ENCODE measurements around the gene SLC27A5. TPM values are rescaled to one million over a fixed set of nuclear protein-coding genes. Genes with fewer than 3 reads are reported as not detected.

The SLC27A5 gene
- total and polyA plus RNA-seq, 2 of the 13 experiments (the other 11 are each of a cell fraction or from before 2014, with no cell fraction given): 30.3 to 40.2 TPM

DNA sequence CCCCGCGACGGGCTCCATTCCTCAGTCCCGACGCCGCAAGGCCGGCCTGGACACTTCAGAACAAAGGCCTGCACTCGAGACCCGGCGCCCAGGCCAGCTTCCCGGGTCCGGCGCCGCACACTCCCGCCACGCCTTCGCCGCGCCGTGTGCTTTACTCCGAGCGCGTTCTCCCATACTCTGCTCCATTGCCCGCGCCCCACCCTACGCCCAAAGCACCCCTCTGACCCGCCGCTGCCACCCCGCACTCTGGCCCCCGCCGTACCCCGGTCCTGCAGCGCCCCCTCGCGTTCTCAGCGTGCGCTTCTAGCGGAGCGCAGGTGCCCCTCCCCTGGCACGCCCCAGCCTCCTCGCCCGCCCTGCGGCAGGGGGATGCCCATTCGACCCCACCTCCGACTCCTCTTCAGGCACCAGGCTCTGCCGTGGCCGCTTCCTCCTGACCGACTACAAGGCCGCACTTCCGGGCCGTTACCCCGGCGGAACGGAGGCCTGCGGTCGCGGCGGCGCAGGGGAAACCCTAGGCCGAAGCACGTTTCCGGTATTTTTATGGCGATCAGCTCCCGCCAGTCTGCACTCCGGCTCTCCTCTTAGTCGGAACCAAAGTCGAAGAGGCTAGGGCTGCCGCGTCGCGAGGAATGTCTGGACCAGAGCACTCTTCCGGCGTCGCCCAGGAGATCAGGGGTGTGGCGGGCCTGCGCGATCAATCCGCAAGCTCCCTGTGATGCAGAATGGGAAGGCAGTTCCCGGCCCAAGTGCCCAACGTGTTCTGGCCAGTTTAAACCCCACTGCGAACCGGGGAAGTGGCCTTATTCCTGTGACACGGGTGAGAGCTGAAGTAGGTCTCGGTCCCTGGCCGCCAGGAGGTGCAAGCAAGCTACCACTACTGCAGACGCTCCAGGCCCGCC is 7.8 kb upstream of the SLC27A5 start, which contains the start of gene ZBTB45 (continued):
- TF ChIP-seq ZNF660 (CRISPR knock-in tag; IDR thresholded peaks at IDR 0.05; ENCODE audit: borderline replicate concordance, low read depth): no peak; the same call in 1 of the 2 replicates
- TF ChIP-seq, protein P1, sequence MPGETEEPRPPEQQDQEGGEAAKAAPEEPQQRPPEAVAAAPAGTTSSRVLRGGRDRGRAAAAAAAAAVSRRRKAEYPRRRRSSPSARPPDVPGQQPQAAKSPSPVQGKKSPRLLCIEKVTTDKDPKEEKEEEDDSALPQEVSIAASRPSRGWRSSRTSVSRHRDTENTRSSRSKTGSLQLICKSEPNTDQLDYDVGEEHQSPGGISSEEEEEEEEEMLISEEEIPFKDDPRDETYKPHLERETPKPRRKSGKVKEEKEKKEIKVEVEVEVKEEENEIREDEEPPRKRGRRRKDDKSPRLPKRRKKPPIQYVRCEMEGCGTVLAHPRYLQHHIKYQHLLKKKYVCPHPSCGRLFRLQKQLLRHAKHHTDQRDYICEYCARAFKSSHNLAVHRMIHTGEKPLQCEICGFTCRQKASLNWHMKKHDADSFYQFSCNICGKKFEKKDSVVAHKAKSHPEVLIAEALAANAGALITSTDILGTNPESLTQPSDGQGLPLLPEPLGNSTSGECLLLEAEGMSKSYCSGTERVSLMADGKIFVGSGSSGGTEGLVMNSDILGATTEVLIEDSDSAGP (CRISPR knock-in tag; IDR thresholded peaks at IDR 0.05; ENCODE audit: borderline replicate concordance): peak; percentile 97
- 0 out of 2 replicates have a peak, but pooled peaks have one; percentile 26 for TF ChIP-seq PAWR (CRISPR knock-in tag; IDR thresholded peaks at IDR 0.05; ENCODE audit: borderline replicate concordance)
- peak; percentile 94; the same call in 1 of the 2 replicates for TF ChIP-seq ZNF569 (CRISPR knock-in tag; IDR thresholded peaks at IDR 0.05; ENCODE audit: borderline replicate concordance)
- TF ChIP-seq GATA4 (IDR thresholded peaks at IDR 0.05; ENCODE audit: borderline replicate concordance, low read depth): no peak
- 0 out of 4 replicates have a peak, but pooled peaks have one; percentile 3 to 52 for TF ChIP-seq NR2F1 (CRISPR knock-in tag; IDR thresholded peaks at IDR 0.05)
- TF ChIP-seq ZNF24 (IDR thresholded peaks at IDR 0.05): peak; percentile 58; the same call in 1 of the 2 replicates
- TF ChIP-seq NONO (IDR thresholded peaks at IDR 0.05): no peak
- peak; percentile 99 for TF ChIP-seq NONO (CRISPR knock-in tag; conservative IDR thresholded peaks at IDR 0.05)
- TF ChIP-seq GLI4 (CRISPR knock-in tag; IDR thresholded peaks at IDR 0.05; ENCODE audit: borderline replicate concordance): peak; percentile 87; the same call in 1 of the 2 replicates
- TF ChIP-seq, protein P2, sequence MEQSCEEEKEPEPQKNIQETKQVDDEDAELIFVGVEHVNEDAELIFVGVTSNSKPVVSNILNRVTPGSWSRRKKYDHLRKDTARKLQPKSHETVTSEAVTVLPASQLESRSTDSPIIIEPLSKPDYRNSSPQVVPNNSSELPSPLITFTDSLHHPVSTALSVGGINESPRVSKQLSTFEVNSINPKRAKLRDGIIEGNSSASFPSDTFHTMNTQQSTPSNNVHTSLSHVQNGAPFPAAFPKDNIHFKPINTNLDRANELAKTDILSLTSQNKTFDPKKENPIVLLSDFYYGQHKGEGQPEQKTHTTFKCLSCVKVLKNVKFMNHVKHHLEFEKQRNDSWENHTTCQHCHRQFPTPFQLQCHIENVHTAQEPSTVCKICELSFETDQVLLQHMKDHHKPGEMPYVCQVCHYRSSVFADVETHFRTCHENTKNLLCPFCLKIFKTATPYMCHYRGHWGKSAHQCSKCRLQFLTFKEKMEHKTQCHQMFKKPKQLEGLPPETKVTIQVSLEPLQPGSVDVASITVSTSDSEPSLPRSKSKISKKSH (CRISPR knock-in tag; IDR thresholded peaks at IDR 0.05; ENCODE audit: borderline replicate concordance): peak; percentile 48; the same call in 1 of the 2 replicates
- TF ChIP-seq ZNF274 (CRISPR knock-in tag; IDR thresholded peaks at IDR 0.05): peak; percentile 88
- no peak for TF ChIP-seq TBP (CRISPR knock-in tag; IDR thresholded peaks at IDR 0.05)
- TF ChIP-seq RFX1 (IDR thresholded peaks at IDR 0.05): no peak; the same call in 1 of the 2 replicates
- TF ChIP-seq EHMT2 (IDR thresholded peaks at IDR 0.05; ENCODE audit: borderline replicate concordance, low read depth, low read length): no peak; the same call in 1 of the 2 replicates
- TF ChIP-seq ZNF607 (CRISPR knock-in tag; IDR thresholded peaks at IDR 0.05; ENCODE audit: borderline replicate concordance): peak; percentile 89; the same call in 1 of the 2 replicates
- TF ChIP-seq RARA (CRISPR knock-in tag; IDR thresholded peaks at IDR 0.05): peak; percentile 76
- 0 out of 2 replicates have a peak, but pooled peaks have one; percentile 59 for TF ChIP-seq JUND (CRISPR knock-in tag; IDR thresholded peaks at IDR 0.05)
- TF ChIP-seq ZNF136 (CRISPR knock-in tag; IDR thresholded peaks at IDR 0.05; ENCODE audit: low read depth): peak; percentile 94
- peak; percentile 84 for TF ChIP-seq SRF (IDR thresholded peaks at IDR 0.05; ENCODE audit: low read depth, low read length)
- TF ChIP-seq, protein P3, sequence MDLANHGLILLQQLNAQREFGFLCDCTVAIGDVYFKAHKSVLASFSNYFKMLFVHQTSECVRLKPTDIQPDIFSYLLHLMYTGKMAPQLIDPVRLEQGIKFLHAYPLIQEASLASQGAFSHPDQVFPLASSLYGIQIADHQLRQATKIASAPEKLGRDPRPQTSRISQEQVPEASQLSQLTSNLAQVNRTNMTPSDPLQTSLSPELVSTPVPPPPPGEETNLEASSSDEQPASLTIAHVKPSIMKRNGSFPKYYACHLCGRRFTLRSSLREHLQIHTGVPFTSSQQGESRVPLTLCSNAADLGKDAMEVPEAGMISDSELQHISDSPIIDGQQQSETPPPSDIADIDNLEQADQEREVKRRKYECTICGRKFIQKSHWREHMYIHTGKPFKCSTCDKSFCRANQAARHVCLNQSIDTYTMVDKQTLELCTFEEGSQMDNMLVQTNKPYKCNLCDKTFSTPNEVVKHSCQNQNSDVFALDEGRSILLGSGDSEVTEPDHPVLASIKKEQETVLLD (CRISPR knock-in tag; IDR thresholded peaks at IDR 0.05; ENCODE audit: low read depth): peak; percentile 99
- peak; percentile 69; the same call in 1 of the 2 replicates for TF ChIP-seq ZNF75D (CRISPR knock-in tag; IDR thresholded peaks at IDR 0.05; ENCODE audit: borderline replicate concordance)
- TF ChIP-seq ZNF143 (CRISPR knock-in tag; IDR thresholded peaks at IDR 0.05): peak; percentile 86
- peak; percentile 78 for TF ChIP-seq STAG1 (CRISPR knock-in tag; IDR thresholded peaks at IDR 0.05)

Measured in HepG2 (cell line).